Thyroid gland (tissue), 4 donors: ENCODE results near the gene LTBR. TPM values are rescaled to one million over a fixed set of nuclear protein-coding genes. Genes with fewer than 3 reads are reported as not detected.
A peak's percentile ranks its signal among the peaks of the same experiment; 100 is the strongest.

Experiments used
- DNase-seq, 2 donors: peaks; one replicate each; pipeline ENCODE4 v3.0.0-alpha.2; 2019
- H3K27ac ChIP-seq, 3 donors: fragments of 200-600 bp; sonication (generic); 1 replicate in 2 of 3; 2 replicates in 1 of 3; pipeline ENCODE4 v1.5.1; 2016 to 2019; ENCODE audit warnings: mild to moderate bottlenecking in 1 of 3, moderate library complexity in 1 of 3
- H3K27me3 ChIP-seq: fragments of 200-600 bp; sonication (generic); one replicate; pipeline ENCODE4 v1.5.1; 2019
- H3K36me3 ChIP-seq, 2 donors: fragments of 200-600 bp; sonication (generic); one replicate each; pipeline ENCODE4 v1.5.1; 2016 to 2019
- H3K4me1 ChIP-seq, 2 donors: fragments of 200-600 bp; sonication (generic); one replicate each; pipeline ENCODE4 v1.5.1; 2017 to 2019
- H3K4me3 ChIP-seq, 3 donors: fragments of 200-600 bp; sonication (generic); replicated peaks in 1 of 3; 1 replicate in 2 of 3; 2 replicates in 1 of 3; pipeline ENCODE4 v1.5.1; 2016; ENCODE audit warnings: mild to moderate bottlenecking in 1 of 3
- H3K9me3 ChIP-seq: fragments of 200-600 bp; sonication (generic); one replicate; pipeline ENCODE4 v1.5.1; 2017
- POLR2A ChIP-seq, 2 donors: fragments of 450-650 bp; IDR thresholded peaks; one replicate each; pipeline ENCODE4 v1.6.1; 2017; ENCODE audit warnings: antibody characterized with exemption in 2 of 2, mild to moderate bottlenecking in 2 of 2, moderate library complexity in 1 of 2
- WGBS, 2 donors: methylation state at CpG; one replicate each; pipeline ENCODE4 v1.1.5; 2017; 5-methylcytosine and 5-hydroxymethylcytosine counted together
- intact Hi-C: fragments of 100-400 bp; cut with DNase I; formaldehyde crosslinking; loops from one replicate; pipeline ENCODE4 v1.15.1; 2023
- total RNA-seq, 4 donors: library from RNA; depleted of rRNA; stranded (reverse); fragments of >200 nt; gene quantifications; one replicate each; pipeline ENCODE4 v1.2.3, GENCODE V29; 2016
- TF ChIP-seq, protein P1 (sequence below), 6 experiments: fragments of 200-600 bp in 3 of 6; fragments of 450-650 bp in 3 of 6; sonication (generic) in 3 of 6; IDR thresholded peaks; one replicate each; pipeline ENCODE4 v1.5.1; 2016 to 2019; ENCODE audit warnings: antibody characterized with exemption in 6 of 6, mild to moderate bottlenecking in 2 of 6, inconsistent platforms in 1 of 6, moderate library complexity in 1 of 6

Gene LTBR
- total RNA-seq, 4 donors from 2014 or later = 152 to 215 (median 178) TPM

GRCh38 chr12:6372403-6373003 lies 11.5 kb upstream of the LTBR start:
- H3K27ac ChIP-seq = peak overlapping the region; percentile 92 to 97 (median 97)
- TF ChIP-seq POLR2A (IDR thresholded peaks at IDR 0.05) = peak in 1 of 2 donors; percentile 41
- TF ChIP-seq, protein P1, sequence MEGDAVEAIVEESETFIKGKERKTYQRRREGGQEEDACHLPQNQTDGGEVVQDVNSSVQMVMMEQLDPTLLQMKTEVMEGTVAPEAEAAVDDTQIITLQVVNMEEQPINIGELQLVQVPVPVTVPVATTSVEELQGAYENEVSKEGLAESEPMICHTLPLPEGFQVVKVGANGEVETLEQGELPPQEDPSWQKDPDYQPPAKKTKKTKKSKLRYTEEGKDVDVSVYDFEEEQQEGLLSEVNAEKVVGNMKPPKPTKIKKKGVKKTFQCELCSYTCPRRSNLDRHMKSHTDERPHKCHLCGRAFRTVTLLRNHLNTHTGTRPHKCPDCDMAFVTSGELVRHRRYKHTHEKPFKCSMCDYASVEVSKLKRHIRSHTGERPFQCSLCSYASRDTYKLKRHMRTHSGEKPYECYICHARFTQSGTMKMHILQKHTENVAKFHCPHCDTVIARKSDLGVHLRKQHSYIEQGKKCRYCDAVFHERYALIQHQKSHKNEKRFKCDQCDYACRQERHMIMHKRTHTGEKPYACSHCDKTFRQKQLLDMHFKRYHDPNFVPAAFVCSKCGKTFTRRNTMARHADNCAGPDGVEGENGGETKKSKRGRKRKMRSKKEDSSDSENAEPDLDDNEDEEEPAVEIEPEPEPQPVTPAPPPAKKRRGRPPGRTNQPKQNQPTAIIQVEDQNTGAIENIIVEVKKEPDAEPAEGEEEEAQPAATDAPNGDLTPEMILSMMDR (IDR thresholded peaks at IDR 0.05) = no peak
- WGBS, 2 donors = 44% methylated on average over 8 of the region's 8 CpGs
- H3K4me3 ChIP-seq = peak overlapping the region in 2 of 3 donors; percentile 9 to 45
- H3K27me3 ChIP-seq = no peaks in the 10 kb centered on the region
- intact Hi-C loops = no loop called here
- DNase-seq = peak; percentile 36 to 40
- H3K36me3 ChIP-seq = no peaks in the 10 kb centered on the region
- H3K4me1 ChIP-seq = peaks cover 60 to 80% of the 10 kb centered on the region in 2 donors
- no peaks in the 10 kb centered on the region for H3K9me3 ChIP-seq

DNA sequence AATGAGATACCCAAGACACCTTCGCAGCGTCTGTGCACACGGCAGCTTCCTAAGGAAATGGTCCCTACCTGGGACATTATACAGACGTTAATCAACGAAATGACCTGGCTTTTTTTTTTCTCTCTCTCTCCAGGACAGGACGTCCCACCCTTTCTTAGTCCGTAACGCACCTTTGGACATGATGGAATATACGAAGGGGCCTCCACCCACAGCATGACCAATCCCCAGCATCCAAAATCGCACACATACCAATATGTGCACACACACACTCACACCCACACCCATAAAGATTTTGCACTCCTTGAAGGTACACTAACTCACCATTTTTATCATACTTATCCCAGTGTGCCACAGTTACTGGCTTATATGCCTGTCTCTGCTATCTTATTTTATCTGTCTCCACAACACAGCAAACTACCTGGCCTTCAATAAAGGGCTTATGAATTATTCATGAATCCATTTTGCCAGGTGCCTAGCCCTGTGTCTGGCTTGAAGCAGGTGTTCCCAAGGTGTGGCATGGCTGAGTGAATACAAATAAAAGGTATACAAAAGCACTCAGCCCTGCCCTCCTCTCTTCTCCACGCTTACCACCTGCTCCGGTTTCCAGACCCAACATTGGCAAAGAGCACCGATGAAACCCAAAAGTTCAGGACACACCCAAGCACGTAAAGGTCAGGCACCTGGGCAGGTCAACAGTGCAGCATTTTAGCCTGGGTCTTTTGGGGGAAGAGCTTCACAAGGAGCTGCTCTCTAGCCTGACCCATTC lies 10.8 kb upstream of the LTBR start:
- Histone ChIP-seq H3K27me3 (no peaks in the 10 kb centered on the region), H3K36me3 (no peaks in the 10 kb centered on the region), H3K4me1 (peaks cover 65 to 80% of the 10 kb centered on the region in 2 donors), H3K4me3 (peak overlapping the region; percentile 22 to 46 (median 45)), H3K27ac (peak overlapping the region; percentile 92 to 97 (median 97)), H3K9me3 (no peaks in the 10 kb centered on the region)
- peak; percentile 65 to 69 for DNase-seq
- TF ChIP-seq, protein P1 (IDR thresholded peaks at IDR 0.05) = no peak
- TF ChIP-seq POLR2A (IDR thresholded peaks at IDR 0.05) = peak in 1 of 2 donors; percentile 75
- intact Hi-C loops = no loop called here
- 57 to 70% methylated on average over 14 of the region's 14 CpGs for WGBS, 2 donors

- Histone ChIP-seq H3K27ac (peak overlapping the region; percentile 92 to 97 (median 97)), H3K9me3 (no peaks in the 10 kb centered on the region), H3K36me3 (no peaks in the 10 kb centered on the region), H3K4me1 (peaks cover 60 to 79% of the 10 kb centered on the region in 2 donors), H3K27me3 (no peaks in the 10 kb centered on the region), H3K4me3 (peak overlapping the region; percentile 22 to 46 (median 45))
- 59 to 77% methylated on average over 19 to 22 of the region's 24 CpGs for WGBS, 2 donors
- intact Hi-C loops = no loop called here
- TF ChIP-seq, protein P1 (IDR thresholded peaks at IDR 0.05) = no peak
- peak in 1 of 2 donors; percentile 25 for TF ChIP-seq POLR2A (IDR thresholded peaks at IDR 0.05)
- peak; percentile 50 to 56 for DNase-seq
Measured at GRCh38 chr12:6374028-6374785, 9.8 kb upstream of the LTBR start.

- TF ChIP-seq POLR2A (IDR thresholded peaks at IDR 0.05) = no peak
- TF ChIP-seq, protein P1 (IDR thresholded peaks at IDR 0.05) = no peak
- intact Hi-C loops = no loop called here
- H3K27me3 ChIP-seq = no peaks in the 10 kb centered on the region
- DNase-seq = peak in 1 of 2 donors; percentile 29
- no peaks in the 10 kb centered on the region for H3K9me3 ChIP-seq
- no peaks in the 10 kb centered on the region for H3K36me3 ChIP-seq
- peaks cover 57 to 79% of the 10 kb centered on the region in 2 donors for H3K4me1 ChIP-seq
- WGBS, 2 donors = 50 to 54% methylated on average over 6 to 7 of the region's 7 CpGs
- H3K27ac ChIP-seq = peak overlapping the region; percentile 92 to 97 (median 97)
- H3K4me3 ChIP-seq = peak overlapping the region; percentile 22 to 46 (median 45)
Measured at GRCh38 chr12:6374786-6375160, 9.2 kb upstream of the LTBR start.
